Progenitor cell of endocrine pancreas (in vitro differentiated cells): Measurements from ENCODE around the gene CD3G. TPM values are rescaled to one million over a fixed set of nuclear protein-coding genes. Genes with fewer than 3 reads are reported as not detected.
A peak's percentile ranks its signal among the peaks of the same experiment; 100 is the strongest.

ENCODE experiments used
- DNase-seq: peaks from one replicate; pipeline ENCODE4 v3.0.0; 2021; ENCODE audit warnings: low spot score; ENCODE audit not compliant: unreplicated experiment
- H3K27ac Mint-ChIP-seq: 2 replicates; pipeline ENCODE4 v1.8.0; 2021; ENCODE audit warnings: mild to moderate bottlenecking, moderate library complexity, mixed read lengths
- H3K27me3 Mint-ChIP-seq: 2 replicates; pipeline ENCODE4 v1.8.0; 2021; ENCODE audit warnings: mixed read lengths
- H3K36me3 Mint-ChIP-seq: 2 replicates; pipeline ENCODE4 v1.8.0; 2022; ENCODE audit warnings: mixed read lengths; ENCODE audit not compliant: insufficient read depth
- H3K4me1 Mint-ChIP-seq: 2 replicates; pipeline ENCODE4 v1.8.0; 2021; ENCODE audit warnings: low read depth, mixed read lengths
- H3K4me3 Mint-ChIP-seq: 2 replicates; pipeline ENCODE4 v1.8.0; 2021; ENCODE audit warnings: low read depth, mild to moderate bottlenecking, moderate library complexity, mixed read lengths
- H3K9me3 Mint-ChIP-seq: 2 replicates; pipeline ENCODE4 v1.8.0; 2021; ENCODE audit warnings: low read depth, mixed read lengths
- CTCF ChIP-seq: fragments of 200-600 bp; sonication (generic); IDR thresholded peaks from one replicate; pipeline ENCODE4 v1.5.0; 2021; ENCODE audit warnings: antibody characterized with exemption, mild to moderate bottlenecking; ENCODE audit not compliant: unreplicated experiment
- long read RNA-seq: library from polyadenylated mRNA; unstranded; transcript quantifications from one replicate; pipeline ENCODE4 v2.0.0, GENCODE V29; 2020
- total RNA-seq: library from RNA; stranded (reverse); gene quantifications from 2 replicates; pipeline ENCODE4 v1.2.1, GENCODE V29; 2021

The CD3G gene
- not detected in 2 replicates for total RNA-seq
- long read RNA-seq, result 0 reads

- no peaks in the 10 kb centered on the region for H3K4me1 Mint-ChIP-seq
Observed at GRCh38 chr11:118343981-118344515, at the start of gene CD3G. Gene CD3G (plus strand): TSS chr11:118344344. CDS start chr11:118344424, 80 bp downstream.

GRCh38 chr11:118295199-118295598, 48.9 kb upstream of the CD3G start:
- H3K27me3 Mint-ChIP-seq, result peaks cover 11% of the 10 kb centered on the region
- no peaks in the 10 kb centered on the region for H3K36me3 Mint-ChIP-seq
- TF ChIP-seq CTCF, result no peak
- H3K9me3 Mint-ChIP-seq, result no peaks in the 10 kb centered on the region
- no peak for DNase-seq
- H3K4me3 Mint-ChIP-seq, result no peak overlapping the region
- H3K27ac Mint-ChIP-seq, result no peak overlapping the region
- H3K4me1 Mint-ChIP-seq, result no peaks in the 10 kb centered on the region

More at GRCh38 chr11:118343981-118344515, at the start of gene CD3G:
- no peaks in the 10 kb centered on the region for H3K36me3 Mint-ChIP-seq
- H3K27me3 Mint-ChIP-seq, result peaks cover 34% of the 10 kb centered on the region
- TF ChIP-seq CTCF, result no peak
- DNase-seq, result no peak
- H3K27ac Mint-ChIP-seq, result no peak within 1 kb of the TSS
- H3K4me3 Mint-ChIP-seq, result no peak within 1 kb of the TSS
- H3K9me3 Mint-ChIP-seq, result no peaks in the 10 kb centered on the region

DNA sequence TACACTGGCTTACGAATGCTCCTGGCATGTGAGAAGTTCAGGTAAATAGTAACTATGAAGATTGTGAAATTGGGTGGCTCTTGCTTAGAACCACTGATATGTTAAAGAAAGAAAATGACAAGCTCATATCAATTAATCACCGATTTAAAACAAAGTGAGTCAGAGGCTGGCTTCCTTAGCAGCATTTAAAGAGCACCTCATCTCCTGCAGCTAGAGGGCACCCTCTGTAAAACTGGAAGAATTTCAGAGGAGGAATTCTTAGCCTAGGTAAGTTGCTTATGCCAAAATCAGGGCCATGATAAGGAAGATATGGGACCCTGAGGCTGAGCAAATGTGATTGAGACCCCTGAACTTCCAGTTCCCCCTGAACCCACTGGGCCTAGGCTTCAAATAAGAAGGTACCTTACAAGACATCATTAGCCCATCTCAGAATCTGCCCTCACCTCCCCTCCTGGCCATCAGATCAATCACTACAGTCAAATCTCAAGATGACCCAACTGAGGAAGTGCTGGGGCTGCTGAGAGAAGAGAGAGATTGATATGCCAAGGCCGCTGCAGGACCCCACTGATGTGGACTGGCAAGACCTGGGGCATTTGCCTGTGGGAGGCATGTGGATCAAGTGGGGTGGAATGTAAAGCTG, 48.2 kb upstream of the CD3G start:
- no peaks in the 10 kb centered on the region for H3K9me3 Mint-ChIP-seq
- no peak overlapping the region for H3K27ac Mint-ChIP-seq
- H3K27me3 Mint-ChIP-seq, result peaks cover 12% of the 10 kb centered on the region
- no peaks in the 10 kb centered on the region for H3K4me1 Mint-ChIP-seq
- H3K36me3 Mint-ChIP-seq, result no peaks in the 10 kb centered on the region
- no peak overlapping the region for H3K4me3 Mint-ChIP-seq
- TF ChIP-seq CTCF, result peak; percentile 48
- DNase-seq, result no peak

DNA sequence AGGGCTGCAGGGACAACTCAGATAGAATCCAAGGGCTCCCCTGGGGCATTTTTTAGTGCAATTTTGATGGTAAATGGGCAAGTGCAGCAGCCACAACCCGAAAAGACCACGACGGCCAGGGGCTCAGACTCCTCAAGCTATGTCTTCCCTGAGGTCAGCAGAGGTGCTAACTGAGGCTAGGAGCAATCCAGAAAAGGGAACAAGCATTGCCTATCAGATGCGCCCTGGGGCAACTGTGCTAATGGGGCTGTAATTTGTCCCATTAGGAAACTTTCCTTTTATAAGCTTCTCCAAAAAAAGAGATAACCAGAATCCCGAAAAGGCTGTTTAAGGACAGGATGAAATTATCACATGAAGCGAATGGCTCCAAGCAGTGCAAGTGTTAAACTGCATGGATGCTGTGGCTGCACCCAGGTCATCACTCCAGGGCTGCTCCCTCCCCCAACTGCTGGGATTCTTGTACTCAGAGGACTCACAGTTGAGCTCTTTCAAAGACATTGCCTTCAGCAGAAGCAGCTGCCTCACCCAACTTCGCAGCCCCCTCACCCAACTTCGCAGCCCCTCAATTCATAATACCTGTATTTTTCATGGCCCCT, 42.4 kb upstream of the CD3G start:
- H3K4me3 Mint-ChIP-seq, result no peak overlapping the region
- H3K27ac Mint-ChIP-seq, result no peak overlapping the region
- no peaks in the 10 kb centered on the region for H3K36me3 Mint-ChIP-seq
- no peaks in the 10 kb centered on the region for H3K4me1 Mint-ChIP-seq
- no peaks in the 10 kb centered on the region for H3K9me3 Mint-ChIP-seq
- peaks cover 20% of the 10 kb centered on the region for H3K27me3 Mint-ChIP-seq
- no peak for TF ChIP-seq CTCF
- no peak for DNase-seq

DNA sequence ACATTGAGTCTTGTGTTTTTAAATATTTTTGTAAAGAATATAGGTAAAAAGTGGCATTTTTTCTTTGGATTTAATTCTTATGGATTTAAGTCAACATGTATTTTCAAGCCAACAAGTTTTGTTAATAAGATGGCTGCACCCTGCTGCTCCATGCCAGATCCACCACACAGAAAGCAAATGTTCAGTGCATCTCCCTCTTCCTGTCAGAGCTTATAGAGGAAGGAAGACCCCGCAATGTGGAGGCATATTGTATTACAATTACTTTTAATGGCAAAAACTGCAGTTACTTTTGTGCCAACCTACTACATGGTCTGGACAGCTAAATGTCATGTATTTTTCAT, 39.9 kb upstream of the CD3G start:
- Mint-ChIP-seq H3K27ac (no peak overlapping the region), H3K4me3 (no peak overlapping the region), H3K27me3 (peaks cover 20% of the 10 kb centered on the region), H3K4me1 (no peaks in the 10 kb centered on the region), H3K9me3 (no peaks in the 10 kb centered on the region), H3K36me3 (no peaks in the 10 kb centered on the region)
- no peak for DNase-seq
- TF ChIP-seq CTCF, result no peak
